Measurements from ENCODE around the gene HDX. TPM values are rescaled to one million over a fixed set of nuclear protein-coding genes. Genes with fewer than 3 reads are reported as not detected.

HDX gene
- total RNA-seq, 1 donor from 2014 or later: 1.9 TPM

DNA sequence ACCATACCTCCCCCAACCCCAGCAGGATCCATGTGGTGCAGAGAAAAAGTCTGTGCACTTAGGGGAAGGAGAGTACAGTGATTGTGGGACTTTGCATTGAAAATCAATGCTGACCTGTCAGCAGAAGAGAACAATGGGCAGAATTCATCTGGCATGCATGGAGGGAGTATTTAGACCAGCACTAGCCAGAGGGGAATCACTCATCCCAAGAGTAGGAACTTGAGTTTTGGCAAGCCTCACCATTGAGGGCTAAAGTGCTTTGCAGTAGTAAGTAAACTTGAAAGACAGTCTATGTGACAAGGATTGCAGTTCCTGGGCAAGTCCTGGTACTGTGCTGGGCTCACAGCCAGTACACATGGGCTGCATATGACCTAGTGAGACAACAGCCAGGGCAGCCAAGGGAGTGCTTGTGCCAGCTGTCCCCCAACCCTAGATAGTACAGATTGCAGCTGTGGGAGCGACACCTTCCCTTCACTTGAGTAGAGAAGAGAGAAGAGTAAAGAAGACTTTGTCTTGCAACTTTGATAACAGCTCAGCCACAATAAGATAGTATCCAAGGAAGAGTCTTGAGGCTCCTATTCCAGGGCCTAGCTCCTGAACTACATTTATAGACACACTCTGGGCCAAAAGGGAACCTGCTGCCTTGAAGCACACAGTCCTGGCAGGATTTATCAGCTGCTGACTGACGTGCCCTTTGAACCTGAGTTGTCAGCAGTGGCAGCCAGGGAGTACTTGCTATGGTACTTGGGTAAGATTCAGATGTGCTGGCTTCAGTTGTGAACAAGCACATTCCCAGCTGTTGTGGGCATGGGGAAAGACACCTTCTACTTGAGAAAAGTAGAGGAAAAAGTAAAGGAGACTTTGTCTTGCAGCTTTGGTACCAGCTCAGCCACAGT lies 48.7 kb downstream of the HDX start:
- Mint-ChIP-seq H3K4me3 (no peak overlapping the region), H3K27me3 (ENCODE audit: insufficient read depth) (no peaks in the 10 kb centered on the region), H3K27ac (no peak overlapping the region), H3K4me1 (ENCODE audit: low read depth) (no peaks in the 10 kb centered on the region), H3K36me3 (ENCODE audit: low read depth) (no peaks in the 10 kb centered on the region), H3K9me3 (peaks cover 7% of the 10 kb centered on the region)
- no peak for DNase-seq (ENCODE audit: low spot score)
- intact Hi-C loops (cut with micrococcal nuclease): no loop called here

DNA sequence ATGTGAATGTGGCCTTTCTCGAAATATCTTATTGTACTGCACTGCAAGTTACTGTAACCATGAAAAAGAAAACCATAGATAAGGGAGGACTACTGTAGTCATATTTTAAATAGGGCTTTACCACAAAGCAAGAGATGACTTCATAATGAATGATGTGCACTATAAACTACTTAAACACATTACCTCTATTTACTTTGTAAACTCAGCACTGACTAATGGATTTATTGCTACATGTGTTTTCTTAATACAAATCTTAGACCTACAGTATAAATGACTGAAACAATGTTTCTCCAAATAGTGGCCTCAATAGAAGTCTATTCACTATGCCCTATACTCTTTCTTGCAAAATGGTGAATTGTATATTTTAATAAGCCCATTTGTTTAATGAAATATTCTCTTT lies 61.1 kb downstream of the HDX start:
- H3K36me3 Mint-ChIP-seq (ENCODE audit: low read depth): no peaks in the 10 kb centered on the region
- no peaks in the 10 kb centered on the region for H3K4me1 Mint-ChIP-seq (ENCODE audit: low read depth)
- no peak overlapping the region for H3K27ac Mint-ChIP-seq
- DNase-seq (ENCODE audit: low spot score): no peak
- H3K9me3 Mint-ChIP-seq: peaks cover 16% of the 10 kb centered on the region
- H3K27me3 Mint-ChIP-seq (ENCODE audit: insufficient read depth): no peaks in the 10 kb centered on the region
- intact Hi-C loops (cut with micrococcal nuclease): no loop called here
- H3K4me3 Mint-ChIP-seq: no peak overlapping the region

DNA sequence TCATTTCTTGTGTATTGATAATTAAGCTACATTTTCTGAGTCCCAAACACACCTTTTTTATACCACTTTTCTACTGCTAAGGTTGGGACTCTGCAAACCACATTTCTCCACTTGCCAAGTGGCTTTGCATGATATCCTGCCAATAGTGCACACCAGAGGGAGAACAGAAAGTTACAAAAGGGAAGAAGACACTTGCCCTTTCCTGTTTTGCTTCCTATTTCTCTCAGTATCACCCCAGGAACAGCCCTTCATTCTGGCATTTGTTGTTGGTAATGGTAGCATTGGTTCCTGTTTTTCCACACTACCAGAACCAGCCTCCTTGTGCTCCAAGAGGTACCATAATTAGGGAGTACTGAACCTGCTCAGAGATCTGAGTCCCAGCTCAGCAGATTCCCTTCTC lies 87.1 kb downstream of the HDX start:
- Mint-ChIP-seq H3K36me3 (ENCODE audit: low read depth) (no peaks in the 10 kb centered on the region), H3K4me3 (no peak overlapping the region), H3K9me3 (peaks cover under 1% of the 10 kb centered on the region), H3K27me3 (ENCODE audit: insufficient read depth) (no peaks in the 10 kb centered on the region), H3K27ac (no peak overlapping the region), H3K4me1 (ENCODE audit: low read depth) (no peaks in the 10 kb centered on the region)
- intact Hi-C loops (cut with micrococcal nuclease): no loop called here
- DNase-seq (ENCODE audit: low spot score): no peak

DNA sequence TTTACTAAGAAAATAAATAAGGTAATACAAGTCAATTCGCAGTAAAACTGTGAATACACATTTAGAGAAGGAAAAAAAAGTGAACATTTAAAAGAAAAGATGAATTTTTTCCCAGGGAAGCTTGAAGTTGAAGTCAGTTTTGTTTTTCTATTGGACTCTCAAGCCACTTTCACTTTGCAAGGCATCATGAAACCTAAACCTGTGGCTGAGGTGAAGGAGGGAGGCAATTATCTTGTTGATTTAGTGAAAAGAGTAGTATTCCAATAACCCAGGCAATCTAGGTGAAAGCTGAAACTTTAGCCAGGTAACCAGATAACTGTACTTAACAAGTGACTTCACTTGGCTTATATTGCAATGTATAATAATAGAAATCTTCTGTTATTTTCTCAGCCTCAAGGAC lies 138.6 kb downstream of the HDX start:
- no peak overlapping the region for H3K4me3 Mint-ChIP-seq
- H3K9me3 Mint-ChIP-seq: no peaks in the 10 kb centered on the region
- H3K27ac Mint-ChIP-seq: no peak overlapping the region
- no peaks in the 10 kb centered on the region for H3K4me1 Mint-ChIP-seq (ENCODE audit: low read depth)
- no peak for DNase-seq (ENCODE audit: low spot score)
- H3K27me3 Mint-ChIP-seq (ENCODE audit: insufficient read depth): no peaks in the 10 kb centered on the region
- H3K36me3 Mint-ChIP-seq (ENCODE audit: low read depth): no peaks in the 10 kb centered on the region
- intact Hi-C loops (cut with micrococcal nuclease): no loop called here

DNA sequence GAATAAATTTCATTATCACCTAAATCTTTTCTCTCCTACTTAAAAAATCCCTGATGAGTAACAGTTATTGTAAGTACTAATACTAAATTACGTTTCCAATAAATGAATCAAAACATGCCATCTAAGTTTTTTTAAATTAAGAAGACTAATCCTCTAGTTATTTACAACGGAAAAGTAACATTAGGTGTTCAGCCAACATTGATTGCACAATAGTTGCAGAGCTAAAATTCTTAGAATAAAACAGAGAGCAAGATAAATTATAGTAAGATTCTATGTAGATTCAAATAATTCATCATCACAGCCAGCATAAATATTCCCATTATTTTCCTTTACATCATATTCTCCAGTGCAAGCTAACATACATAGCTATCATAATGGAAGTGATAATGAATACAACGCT lies 139.2 kb downstream of the HDX start:
- DNase-seq (ENCODE audit: low spot score): no peak
- H3K27me3 Mint-ChIP-seq (ENCODE audit: insufficient read depth): no peaks in the 10 kb centered on the region
- H3K4me3 Mint-ChIP-seq: no peak overlapping the region
- no peaks in the 10 kb centered on the region for H3K4me1 Mint-ChIP-seq (ENCODE audit: low read depth)
- H3K36me3 Mint-ChIP-seq (ENCODE audit: low read depth): no peaks in the 10 kb centered on the region
- H3K9me3 Mint-ChIP-seq: no peaks in the 10 kb centered on the region
- intact Hi-C loops (cut with micrococcal nuclease): no loop called here
- H3K27ac Mint-ChIP-seq: no peak overlapping the region

DNA sequence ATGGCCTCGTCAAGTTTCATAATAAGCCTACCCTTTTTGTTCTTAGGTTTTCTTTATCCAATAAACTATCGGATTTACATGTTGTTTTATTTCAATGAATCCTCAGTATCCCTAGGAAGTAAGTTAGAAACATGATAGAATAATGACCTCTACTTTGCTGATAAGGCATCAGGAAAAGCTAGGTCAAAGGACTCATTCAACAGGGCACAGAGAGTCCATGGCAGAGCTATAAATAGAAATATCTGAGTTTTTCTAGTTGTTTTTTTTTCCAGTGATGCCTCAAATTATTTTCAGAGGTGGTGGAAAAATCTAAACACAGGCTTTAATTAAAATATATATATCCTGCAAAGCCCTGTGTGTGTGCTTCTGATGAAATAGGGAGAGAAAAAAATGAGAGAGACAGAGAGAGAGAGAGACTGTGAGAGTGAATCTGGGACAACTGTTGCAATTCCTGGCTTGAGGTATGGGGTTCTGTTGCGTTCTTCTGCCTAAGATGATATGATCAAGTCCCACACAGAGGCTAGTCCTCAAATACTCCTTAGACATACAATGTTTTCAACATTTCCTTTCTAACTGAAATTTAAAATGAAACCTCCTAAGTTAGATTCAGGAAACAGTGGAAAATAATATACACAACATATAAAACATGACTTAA lies 139.9 kb downstream of the HDX start:
- intact Hi-C loops (cut with micrococcal nuclease): no loop called here
- H3K4me3 Mint-ChIP-seq: no peak overlapping the region
- no peaks in the 10 kb centered on the region for H3K36me3 Mint-ChIP-seq (ENCODE audit: low read depth)
- H3K27me3 Mint-ChIP-seq (ENCODE audit: insufficient read depth): no peaks in the 10 kb centered on the region
- DNase-seq (ENCODE audit: low spot score): no peak
- H3K27ac Mint-ChIP-seq: no peak overlapping the region
- no peaks in the 10 kb centered on the region for H3K4me1 Mint-ChIP-seq (ENCODE audit: low read depth)
- no peaks in the 10 kb centered on the region for H3K9me3 Mint-ChIP-seq

DNA sequence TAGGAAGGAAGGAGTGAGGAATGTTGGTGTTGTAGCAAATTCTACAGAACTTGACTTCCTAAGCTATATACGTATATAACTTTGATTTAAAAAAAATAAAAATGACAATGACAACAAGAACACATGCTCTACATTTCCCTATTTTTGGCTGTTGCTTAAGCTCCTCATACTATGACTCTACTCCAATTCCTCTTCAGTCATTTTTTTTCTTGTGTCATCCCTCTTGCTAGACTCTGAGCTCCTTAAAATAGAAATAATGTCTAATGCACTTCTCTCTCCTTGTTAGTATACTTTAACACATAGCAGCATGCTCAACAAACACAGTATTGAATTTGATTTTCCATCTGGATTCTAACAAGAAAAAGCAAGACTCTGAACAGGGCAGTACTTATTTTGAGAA lies 144.0 kb downstream of the HDX start:
- H3K36me3 Mint-ChIP-seq (ENCODE audit: low read depth): no peaks in the 10 kb centered on the region
- no peaks in the 10 kb centered on the region for H3K4me1 Mint-ChIP-seq (ENCODE audit: low read depth)
- H3K9me3 Mint-ChIP-seq: no peaks in the 10 kb centered on the region
- intact Hi-C loops (cut with micrococcal nuclease): no loop called here
- no peak overlapping the region for H3K4me3 Mint-ChIP-seq
- DNase-seq (ENCODE audit: low spot score): no peak
- no peak overlapping the region for H3K27ac Mint-ChIP-seq
- no peaks in the 10 kb centered on the region for H3K27me3 Mint-ChIP-seq (ENCODE audit: insufficient read depth)

DNA sequence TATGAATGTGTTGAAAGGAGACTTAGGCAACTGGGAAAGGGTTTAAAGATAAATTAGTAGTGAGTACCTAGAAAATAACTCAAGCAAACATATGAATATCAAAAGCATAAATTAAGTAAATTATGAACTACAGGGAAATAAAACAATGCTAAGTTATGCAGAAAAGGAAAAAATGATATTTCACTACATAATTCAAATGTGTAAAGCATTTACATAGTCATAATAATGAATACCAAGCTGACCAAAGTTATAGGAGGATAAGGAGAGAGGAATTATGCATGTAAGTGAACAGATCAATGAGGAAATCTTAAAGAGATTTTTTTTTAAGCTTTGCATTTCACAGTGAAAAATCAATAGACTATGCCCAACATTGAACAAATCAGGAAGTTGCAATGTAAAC lies 145.0 kb downstream of the HDX start:
- Mint-ChIP-seq H3K9me3 (no peaks in the 10 kb centered on the region), H3K4me3 (no peak overlapping the region), H3K36me3 (ENCODE audit: low read depth) (no peaks in the 10 kb centered on the region), H3K27me3 (ENCODE audit: insufficient read depth) (no peaks in the 10 kb centered on the region), H3K27ac (no peak overlapping the region), H3K4me1 (ENCODE audit: low read depth) (no peaks in the 10 kb centered on the region)
- intact Hi-C loops (cut with micrococcal nuclease): no loop called here
- DNase-seq (ENCODE audit: low spot score): no peak

DNA sequence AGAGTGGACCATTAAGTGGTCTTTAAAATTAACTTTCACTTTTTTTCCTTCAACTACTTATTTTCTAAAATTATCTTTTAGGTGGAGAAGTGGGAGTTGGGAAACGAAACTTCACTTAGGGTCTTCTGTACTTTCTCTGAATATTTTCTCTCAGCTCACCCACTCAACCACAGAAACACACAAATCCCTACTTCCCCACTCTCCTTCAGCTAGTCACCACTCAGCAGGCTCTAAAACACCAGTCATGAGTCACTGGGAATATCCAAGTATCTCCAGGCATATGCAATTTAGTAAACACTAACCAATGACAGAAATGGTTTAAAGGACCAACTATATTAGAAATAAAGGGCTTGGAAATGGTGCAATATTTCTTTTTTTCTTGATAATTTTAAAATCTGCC lies 161.3 kb downstream of the HDX start:
- intact Hi-C loops (cut with micrococcal nuclease): no loop called here
- Mint-ChIP-seq H3K27ac (no peak overlapping the region), H3K4me3 (no peak overlapping the region), H3K27me3 (ENCODE audit: insufficient read depth) (no peaks in the 10 kb centered on the region), H3K9me3 (no peaks in the 10 kb centered on the region), H3K4me1 (ENCODE audit: low read depth) (no peaks in the 10 kb centered on the region), H3K36me3 (ENCODE audit: low read depth) (no peaks in the 10 kb centered on the region)
- no peak for DNase-seq (ENCODE audit: low spot score)

DNA sequence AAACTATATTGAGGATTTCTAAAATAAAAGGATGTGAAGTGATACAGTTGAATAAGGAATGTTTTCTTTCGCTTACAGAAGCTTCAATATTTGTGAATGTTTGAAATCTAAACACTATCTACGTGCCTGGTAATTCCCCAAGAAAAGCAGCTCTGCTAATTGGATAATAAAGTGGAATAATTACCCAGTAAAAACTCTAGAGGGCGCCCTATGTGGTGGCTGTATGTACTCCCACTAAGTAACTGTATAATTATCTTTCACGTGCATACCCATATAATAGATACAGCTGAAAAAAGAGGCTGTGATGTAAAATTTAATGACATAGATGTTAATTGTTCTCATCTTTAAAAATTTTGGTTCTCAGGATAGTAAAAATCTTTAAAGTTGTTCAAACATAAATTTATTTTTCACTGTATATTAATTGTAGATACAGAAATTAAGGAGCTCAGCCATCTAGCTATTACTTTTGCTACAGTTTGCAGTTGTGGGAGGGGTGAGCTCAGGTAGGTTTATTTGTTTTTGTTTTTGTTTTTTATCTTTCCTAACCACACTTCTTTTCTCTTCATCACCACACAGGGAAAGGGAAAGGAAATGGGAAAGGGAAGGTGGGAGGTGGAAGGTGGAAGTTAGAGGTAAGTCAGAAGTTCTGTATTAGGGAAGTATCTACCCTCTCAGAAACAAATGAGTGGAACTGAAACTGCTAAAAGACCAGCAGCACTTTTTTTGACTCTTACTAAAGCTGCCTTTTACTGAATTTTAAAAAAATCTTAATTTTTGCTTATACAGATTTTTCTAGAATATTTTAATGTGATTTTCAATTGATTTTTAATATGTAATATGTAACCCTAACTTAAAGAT lies 162.5 kb downstream of the HDX start:
- no peaks in the 10 kb centered on the region for H3K27me3 Mint-ChIP-seq (ENCODE audit: insufficient read depth)
- H3K27ac Mint-ChIP-seq: no peak overlapping the region
- DNase-seq (ENCODE audit: low spot score): no peak
- no peaks in the 10 kb centered on the region for H3K9me3 Mint-ChIP-seq
- H3K36me3 Mint-ChIP-seq (ENCODE audit: low read depth): no peaks in the 10 kb centered on the region
- no peaks in the 10 kb centered on the region for H3K4me1 Mint-ChIP-seq (ENCODE audit: low read depth)
- H3K4me3 Mint-ChIP-seq: no peak overlapping the region
- intact Hi-C loops (cut with micrococcal nuclease): no loop called here

DNA sequence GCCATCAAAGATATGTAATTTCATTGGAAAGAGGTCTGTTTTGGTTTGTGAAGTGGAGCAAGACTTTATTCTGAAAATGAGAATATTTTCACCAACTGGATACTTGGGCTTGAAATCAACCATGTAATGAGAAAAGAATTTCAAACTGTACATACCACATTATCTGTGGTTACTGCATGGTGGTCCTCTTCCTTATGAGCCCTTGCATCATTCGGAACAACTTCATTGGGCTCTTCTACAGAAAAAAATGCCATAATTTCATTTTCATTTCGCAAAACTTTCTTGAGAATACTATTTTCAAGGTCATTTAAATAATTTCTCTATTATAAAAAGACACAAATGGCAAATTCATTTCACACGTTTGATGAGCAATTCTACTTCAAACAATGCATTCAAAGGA lies 165.6 kb downstream of the HDX start:
- Mint-ChIP-seq H3K9me3 (no peaks in the 10 kb centered on the region), H3K4me1 (ENCODE audit: low read depth) (no peaks in the 10 kb centered on the region), H3K4me3 (no peak overlapping the region), H3K27ac (no peak overlapping the region), H3K36me3 (ENCODE audit: low read depth) (no peaks in the 10 kb centered on the region), H3K27me3 (ENCODE audit: insufficient read depth) (no peaks in the 10 kb centered on the region)
- no peak for DNase-seq (ENCODE audit: low spot score)
- intact Hi-C loops (cut with micrococcal nuclease): no loop called here

DNA sequence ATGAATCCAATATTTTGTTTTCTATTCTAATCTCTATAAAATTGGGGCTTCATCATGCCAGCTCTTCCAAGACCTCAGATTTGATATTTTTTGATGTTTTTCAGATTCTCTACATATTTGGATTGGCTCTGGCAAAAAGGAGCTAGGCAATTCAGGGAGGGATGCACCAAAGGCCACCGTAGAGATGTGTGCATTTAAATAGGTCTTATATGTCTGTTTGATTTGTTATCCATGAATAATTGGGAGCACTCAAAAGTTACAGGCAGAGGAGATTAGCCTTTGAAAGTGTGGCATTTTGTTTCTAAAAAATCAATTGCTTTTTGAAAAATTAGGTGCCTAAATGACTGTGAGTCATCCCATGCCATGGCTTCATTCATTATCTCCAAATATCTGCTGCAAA lies 167.1 kb downstream of the HDX start:
- intact Hi-C loops (cut with micrococcal nuclease): no loop called here
- no peaks in the 10 kb centered on the region for H3K9me3 Mint-ChIP-seq
- H3K4me3 Mint-ChIP-seq: no peak overlapping the region
- no peaks in the 10 kb centered on the region for H3K4me1 Mint-ChIP-seq (ENCODE audit: low read depth)
- no peak for DNase-seq (ENCODE audit: low spot score)
- H3K27ac Mint-ChIP-seq: no peak overlapping the region
- H3K36me3 Mint-ChIP-seq (ENCODE audit: low read depth): no peaks in the 10 kb centered on the region
- no peaks in the 10 kb centered on the region for H3K27me3 Mint-ChIP-seq (ENCODE audit: insufficient read depth)
